ENCODE data around the gene ZNF607.
A peak's percentile ranks its signal among the peaks of the same experiment; 100 is the strongest.
"Not testable (repeated sequence)": the region's sequence is repeated elsewhere in the genome, so short reads cannot be mapped to it uniquely, and the experiment has no call there.

The ZNF607 gene

DNA sequence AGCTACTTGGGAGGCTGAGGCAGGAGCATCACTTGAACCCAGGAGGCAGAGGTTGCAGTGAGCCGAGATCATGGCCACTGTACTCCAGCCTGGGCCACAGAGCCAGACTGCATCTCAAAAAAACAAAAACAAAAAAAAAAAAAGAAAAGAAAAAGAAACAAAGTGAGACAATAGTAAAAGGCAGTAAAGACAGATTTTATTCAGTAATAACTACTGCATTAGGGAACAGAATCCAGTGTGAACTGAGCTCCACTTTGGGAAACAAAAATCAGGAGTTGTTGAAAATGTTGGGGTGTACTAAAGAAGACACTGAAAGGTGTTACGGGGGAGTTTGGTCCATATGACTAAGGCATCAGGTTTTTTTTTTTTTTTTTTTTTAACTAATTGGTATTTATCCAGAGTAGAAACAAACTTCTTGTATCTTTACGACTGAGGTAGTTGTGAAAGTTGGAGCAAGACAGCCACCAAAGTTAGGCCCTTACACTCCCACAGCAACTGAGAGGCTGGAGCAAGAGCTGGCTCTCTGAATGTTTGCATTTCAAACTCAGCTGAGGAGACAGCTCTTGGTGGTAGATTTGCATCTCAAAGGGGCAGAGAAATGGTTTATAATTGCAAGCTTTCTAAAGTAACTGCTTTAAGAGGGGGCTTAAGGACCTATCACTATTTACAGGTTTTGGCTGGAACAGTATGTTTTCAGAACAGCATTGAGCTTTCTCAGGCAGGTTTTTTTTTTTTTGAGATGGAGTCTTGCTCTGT, 24.2 kb downstream of the ZNF607 start:
- Histone ChIP-seq H3K27me3 (ENCODE audit: control insufficient read depth, insufficient read depth, low read length) (peaks cover 27% of the 10 kb centered on the region), H3K9ac (ENCODE audit: low read depth, low read length) (no peak overlapping the region), H3K4me1 (ENCODE audit: control insufficient read depth, insufficient read depth, low read length) (peaks cover 3% of the 10 kb centered on the region), H3K4me3 (ENCODE audit: low read depth, low read length) (no peak overlapping the region), H3K9me3 (ENCODE audit: control insufficient read depth, insufficient read depth, low read length) (no peaks in the 10 kb centered on the region), H3K36me3 (ENCODE audit: control insufficient read depth, insufficient read depth, low read length) (peaks cover 12% of the 10 kb centered on the region)

DNA sequence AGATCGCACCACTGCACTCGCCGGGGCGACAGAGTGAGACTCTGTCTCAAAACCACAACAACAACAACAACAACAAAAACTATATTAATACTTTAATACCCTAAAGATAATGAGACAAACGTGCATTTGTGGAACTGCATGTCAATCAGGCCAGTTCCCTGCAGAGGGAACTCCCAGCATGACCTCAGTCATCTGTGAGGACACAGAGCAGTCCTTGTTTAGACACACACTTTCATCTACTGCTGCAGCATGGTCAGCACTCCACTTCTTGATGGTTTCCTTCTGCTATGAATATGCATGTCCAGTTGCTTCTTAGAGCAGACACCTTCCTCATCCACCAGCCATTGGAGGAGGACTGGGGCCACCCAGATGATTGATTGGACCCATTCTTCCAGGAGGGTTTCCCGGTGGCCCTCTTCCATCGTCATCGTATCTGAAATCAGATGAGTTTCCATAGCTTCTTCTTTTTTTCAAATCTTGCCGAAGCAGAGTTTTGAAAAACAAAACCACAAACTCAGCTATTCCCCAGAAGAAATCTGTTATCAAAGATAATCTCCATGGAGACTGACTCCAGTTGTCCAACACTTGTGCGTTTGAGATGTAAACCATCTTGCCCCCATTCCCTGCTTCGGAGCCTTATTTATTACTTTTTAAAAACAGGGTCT, 26.5 kb downstream of the ZNF607 start:
- H3K27me3 ChIP-seq (ENCODE audit: control insufficient read depth, insufficient read depth, low read length) = peaks cover 27% of the 10 kb centered on the region
- peaks cover 3% of the 10 kb centered on the region for H3K4me1 ChIP-seq (ENCODE audit: control insufficient read depth, insufficient read depth, low read length)
- no peak overlapping the region for H3K9ac ChIP-seq (ENCODE audit: low read depth, low read length)
- peaks cover 5% of the 10 kb centered on the region for H3K36me3 ChIP-seq (ENCODE audit: control insufficient read depth, insufficient read depth, low read length)
- no peak overlapping the region for H3K4me3 ChIP-seq (ENCODE audit: low read depth, low read length)
- no peaks in the 10 kb centered on the region for H3K9me3 ChIP-seq (ENCODE audit: control insufficient read depth, insufficient read depth, low read length)

DNA sequence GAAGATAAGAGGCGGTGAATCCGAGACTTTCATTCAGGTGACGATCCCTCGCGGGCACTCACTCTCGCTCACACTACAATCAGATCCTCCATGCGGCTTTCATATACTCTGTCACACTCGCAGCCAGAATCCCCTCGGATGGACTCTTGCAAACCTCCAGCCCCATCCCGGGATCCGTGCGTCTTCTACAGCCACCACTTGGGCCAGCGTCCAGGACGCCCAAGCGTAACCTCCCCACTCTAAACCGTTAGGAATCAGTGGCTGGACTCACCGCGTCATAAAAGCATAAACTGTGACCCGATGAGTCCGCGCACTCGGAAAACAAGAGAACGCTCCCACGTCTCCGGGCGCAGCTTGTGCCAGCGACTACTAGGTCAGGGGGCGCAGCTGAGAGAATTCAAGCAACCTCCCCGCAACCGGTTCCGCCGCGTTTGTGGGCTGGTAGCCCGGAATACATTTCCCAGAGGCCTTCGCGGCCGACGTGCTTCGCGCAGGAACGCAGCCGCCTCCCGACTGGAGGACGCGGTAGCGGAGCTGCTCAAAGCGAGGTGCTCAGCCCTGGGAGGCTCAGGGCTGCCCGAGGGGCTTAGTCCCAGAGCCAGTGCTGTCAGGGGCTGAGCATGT, 27.6 kb downstream of the ZNF607 start:
- Histone ChIP-seq H3K36me3 (ENCODE audit: control insufficient read depth, insufficient read depth, low read length) (peaks cover 4% of the 10 kb centered on the region), H3K9me3 (ENCODE audit: control insufficient read depth, insufficient read depth, low read length) (no peaks in the 10 kb centered on the region), H3K27me3 (ENCODE audit: control insufficient read depth, insufficient read depth, low read length) (peaks cover 27% of the 10 kb centered on the region), H3K9ac (ENCODE audit: low read depth, low read length) (peak overlapping the region; percentile 81), H3K4me3 (ENCODE audit: low read depth, low read length) (peak overlapping the region; percentile 94), H3K4me1 (ENCODE audit: control insufficient read depth, insufficient read depth, low read length) (peaks cover 3% of the 10 kb centered on the region)

DNA sequence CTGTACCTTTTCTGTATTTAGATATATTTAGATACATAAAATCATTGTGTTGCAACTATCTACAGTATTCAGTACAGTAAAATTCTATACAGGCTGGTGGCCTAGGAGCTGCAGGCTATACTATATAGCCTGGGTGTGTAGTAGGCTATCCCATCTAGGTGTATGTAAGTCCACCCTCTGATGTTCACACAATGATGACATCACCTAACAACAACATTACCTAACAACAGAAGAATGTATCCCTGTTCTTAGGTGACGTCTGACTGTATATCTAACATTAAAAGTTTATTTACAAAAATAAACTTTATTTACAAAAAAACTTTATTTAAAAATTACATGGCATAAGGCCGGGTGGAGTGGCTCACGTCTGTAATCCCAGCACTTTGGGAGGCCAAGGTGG, 36.0 kb downstream of the ZNF607 start:
- Histone ChIP-seq H3K4me1 (ENCODE audit: control insufficient read depth, insufficient read depth, low read length) (no peaks in the 10 kb centered on the region), H3K9ac (ENCODE audit: low read depth, low read length) (no peak overlapping the region), H3K4me3 (ENCODE audit: low read depth, low read length) (no peak overlapping the region), H3K36me3 (ENCODE audit: control insufficient read depth, insufficient read depth, low read length) (no peaks in the 10 kb centered on the region), H3K9me3 (ENCODE audit: control insufficient read depth, insufficient read depth, low read length) (peaks cover 1% of the 10 kb centered on the region), H3K27me3 (ENCODE audit: control insufficient read depth, insufficient read depth, low read length) (no peaks in the 10 kb centered on the region)

DNA sequence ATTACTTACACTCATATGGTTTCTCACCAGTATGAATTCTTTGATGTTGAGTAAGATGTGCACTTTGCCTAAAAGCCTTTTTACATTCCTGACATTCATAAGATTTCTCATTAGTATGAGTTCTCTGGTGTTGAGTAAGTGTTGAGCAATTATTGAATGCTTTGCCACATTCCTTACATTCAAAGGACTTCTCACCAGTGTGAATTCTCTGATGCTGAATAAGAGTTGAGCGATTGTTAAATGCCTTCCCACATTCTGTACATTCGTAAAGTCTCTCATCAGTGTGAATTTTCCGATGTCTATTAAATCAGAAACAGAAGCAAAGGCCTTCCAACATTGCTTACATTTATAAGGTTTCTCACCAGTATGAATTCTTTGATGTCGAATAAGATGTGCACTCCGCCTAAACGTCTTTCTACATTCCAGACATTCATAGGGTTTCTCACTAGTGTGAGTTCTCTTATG, 50.1 kb downstream of the ZNF607 start:
- H3K27me3 ChIP-seq (ENCODE audit: control insufficient read depth, insufficient read depth, low read length) = no peaks in the 10 kb centered on the region
- peaks cover 32% of the 10 kb centered on the region for H3K9me3 ChIP-seq (ENCODE audit: control insufficient read depth, insufficient read depth, low read length)
- no peak overlapping the region for H3K4me3 ChIP-seq (ENCODE audit: low read depth, low read length)
- no peak overlapping the region for H3K9ac ChIP-seq (ENCODE audit: low read depth, low read length)
- H3K4me1 ChIP-seq (ENCODE audit: control insufficient read depth, insufficient read depth, low read length) = no peaks in the 10 kb centered on the region
- H3K36me3 ChIP-seq (ENCODE audit: control insufficient read depth, insufficient read depth, low read length) = no peaks in the 10 kb centered on the region

DNA sequence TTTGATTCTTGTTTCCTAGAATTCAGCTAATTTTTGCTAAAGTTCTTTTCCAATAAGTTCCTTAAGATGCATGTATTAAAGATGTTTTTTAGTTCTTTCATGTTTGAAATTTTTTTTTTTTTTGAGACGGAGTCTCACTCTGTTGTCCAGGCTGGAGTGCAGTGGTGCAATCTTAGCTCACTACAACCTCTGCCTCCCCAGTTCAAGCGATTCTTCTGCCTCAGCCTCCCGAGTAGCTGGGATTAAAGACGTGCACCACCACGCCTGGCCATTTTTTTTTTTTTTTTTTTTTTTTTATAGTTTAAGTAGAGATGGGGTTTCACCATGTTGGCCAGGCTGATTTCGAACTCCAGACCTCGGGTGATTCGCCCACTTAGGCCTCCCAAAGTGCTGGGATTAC, 62.4 kb downstream of the ZNF607 start:
- H3K27me3 ChIP-seq (ENCODE audit: control insufficient read depth, insufficient read depth, low read length) = peaks cover 13% of the 10 kb centered on the region
- H3K4me1 ChIP-seq (ENCODE audit: control insufficient read depth, insufficient read depth, low read length); H3K4me3 ChIP-seq (ENCODE audit: low read depth, low read length); H3K9ac ChIP-seq (ENCODE audit: low read depth, low read length); H3K9me3 ChIP-seq (ENCODE audit: control insufficient read depth, insufficient read depth, low read length); H3K36me3 ChIP-seq (ENCODE audit: control insufficient read depth, insufficient read depth, low read length): not testable (repeated sequence)

DNA sequence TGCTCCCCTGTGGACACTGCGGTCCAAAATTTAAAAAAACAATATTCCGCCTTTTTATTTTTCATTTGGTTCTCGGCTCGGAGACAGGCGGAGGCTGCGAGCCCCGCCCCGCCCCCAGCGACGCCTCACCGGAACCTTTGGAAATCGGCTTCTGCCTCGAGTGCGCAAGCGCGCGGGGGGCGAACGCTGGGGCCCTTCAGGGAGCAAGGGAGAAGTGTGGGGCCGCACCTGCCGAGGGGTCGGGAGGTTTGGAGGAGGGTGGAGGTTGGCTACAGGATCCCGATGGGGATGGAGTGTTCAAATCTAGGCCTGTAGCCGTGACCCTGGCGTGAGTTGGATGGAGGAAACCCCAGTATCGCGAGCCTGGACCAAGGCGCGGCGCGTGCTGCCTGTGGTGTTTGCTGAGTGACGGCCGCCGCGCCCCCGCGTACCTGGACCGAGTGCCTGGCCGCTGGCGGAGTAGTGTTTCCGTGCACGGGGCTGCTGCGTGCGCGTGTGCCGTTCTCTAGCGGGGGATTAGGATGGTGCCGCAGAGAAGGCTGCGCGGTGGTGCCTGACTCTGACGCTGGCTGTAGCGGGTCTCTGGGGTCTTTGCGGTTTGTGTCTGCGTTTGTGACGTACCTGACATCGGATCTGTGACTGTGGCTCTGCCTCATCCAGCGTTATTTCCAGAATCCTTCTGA, 63.7 kb downstream of the ZNF607 start:
- Histone ChIP-seq H3K27me3 (ENCODE audit: control insufficient read depth, insufficient read depth, low read length) (peaks cover 13% of the 10 kb centered on the region), H3K9ac (ENCODE audit: low read depth, low read length) (peak overlapping the region; percentile 29), H3K4me3 (ENCODE audit: low read depth, low read length) (peak overlapping the region; percentile 94), H3K9me3 (ENCODE audit: control insufficient read depth, insufficient read depth, low read length) (no peaks in the 10 kb centered on the region), H3K36me3 (ENCODE audit: control insufficient read depth, insufficient read depth, low read length) (peaks cover 2% of the 10 kb centered on the region), H3K4me1 (ENCODE audit: control insufficient read depth, insufficient read depth, low read length) (peaks cover 4% of the 10 kb centered on the region)

DNA sequence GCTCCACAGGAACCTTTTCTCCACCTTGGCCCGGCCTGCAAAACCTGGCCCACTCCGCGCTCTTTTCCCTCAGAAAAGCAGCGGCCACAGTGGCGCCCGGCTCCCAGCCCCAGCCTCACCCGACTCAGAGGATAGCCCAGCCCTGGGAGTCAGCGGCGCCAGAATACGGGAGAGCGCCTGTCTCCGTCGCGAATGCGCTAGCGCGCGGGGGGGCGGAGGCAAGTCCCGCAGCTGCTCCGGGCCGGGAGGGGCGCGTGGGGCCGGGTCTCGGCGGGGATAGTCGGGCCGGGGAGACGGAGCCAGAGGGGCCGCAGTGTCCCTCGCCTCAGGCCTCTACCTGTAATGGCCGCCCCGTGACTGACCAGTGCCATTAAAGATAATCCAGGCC, 64.3 kb downstream of the ZNF607 start, which contains the start of gene ZFP30:
TSS of gene ZFP30 (minus strand) at position 165 of the 388 bp plus-strand sequence. CDS start 7,643 bp downstream, outside the sequence.
- Histone ChIP-seq H3K4me1 (ENCODE audit: control insufficient read depth, insufficient read depth, low read length) (peaks cover 4% of the 10 kb centered on the region), H3K9me3 (ENCODE audit: control insufficient read depth, insufficient read depth, low read length) (no peaks in the 10 kb centered on the region), H3K27me3 (ENCODE audit: control insufficient read depth, insufficient read depth, low read length) (peaks cover 13% of the 10 kb centered on the region), H3K9ac (ENCODE audit: low read depth, low read length) (peak within 1 kb of the TSS; percentile 81), H3K36me3 (ENCODE audit: control insufficient read depth, insufficient read depth, low read length) (peaks cover 2% of the 10 kb centered on the region), H3K4me3 (ENCODE audit: low read depth, low read length) (peak within 1 kb of the TSS; percentile 94)

DNA sequence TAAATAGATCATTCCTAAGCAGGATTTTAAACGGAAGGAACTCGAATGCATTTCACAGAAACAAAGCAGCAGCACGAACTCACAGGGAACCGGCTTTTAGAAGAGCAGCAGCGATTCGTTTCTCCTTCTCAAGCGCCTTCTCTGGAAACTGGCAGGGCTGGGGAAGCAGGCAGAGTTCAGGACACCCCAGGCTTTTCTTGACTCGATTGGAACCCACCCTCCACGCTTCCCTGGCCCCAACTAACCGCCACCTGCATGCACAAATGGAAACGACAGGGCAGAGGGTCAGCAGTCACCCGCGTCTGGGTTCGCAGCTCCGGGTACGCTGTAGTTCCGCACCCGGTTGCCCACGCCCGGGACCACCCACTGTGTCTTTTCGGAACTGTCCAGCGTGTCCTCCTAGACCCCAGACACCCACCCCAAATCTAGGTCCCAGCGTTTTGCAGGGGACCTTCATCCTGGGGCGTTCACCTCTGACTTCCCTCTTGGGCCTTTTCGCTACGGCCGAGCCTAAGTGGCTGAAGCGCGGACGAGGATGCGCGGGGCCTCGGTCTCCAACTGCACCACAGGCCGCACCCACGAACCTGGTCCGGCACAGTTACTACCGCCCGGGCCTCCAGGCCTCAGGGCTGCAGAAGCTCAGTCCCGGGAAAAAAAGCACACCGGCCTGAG, 64.8 kb downstream of the ZNF607 start:
- Histone ChIP-seq H3K4me1 (ENCODE audit: control insufficient read depth, insufficient read depth, low read length) (peaks cover 4% of the 10 kb centered on the region), H3K9me3 (ENCODE audit: control insufficient read depth, insufficient read depth, low read length) (no peaks in the 10 kb centered on the region), H3K4me3 (ENCODE audit: low read depth, low read length) (peak overlapping the region; percentile 94), H3K36me3 (ENCODE audit: control insufficient read depth, insufficient read depth, low read length) (peaks cover 2% of the 10 kb centered on the region), H3K9ac (ENCODE audit: low read depth, low read length) (peak overlapping the region; percentile 81), H3K27me3 (ENCODE audit: control insufficient read depth, insufficient read depth, low read length) (peaks cover 13% of the 10 kb centered on the region)

DNA sequence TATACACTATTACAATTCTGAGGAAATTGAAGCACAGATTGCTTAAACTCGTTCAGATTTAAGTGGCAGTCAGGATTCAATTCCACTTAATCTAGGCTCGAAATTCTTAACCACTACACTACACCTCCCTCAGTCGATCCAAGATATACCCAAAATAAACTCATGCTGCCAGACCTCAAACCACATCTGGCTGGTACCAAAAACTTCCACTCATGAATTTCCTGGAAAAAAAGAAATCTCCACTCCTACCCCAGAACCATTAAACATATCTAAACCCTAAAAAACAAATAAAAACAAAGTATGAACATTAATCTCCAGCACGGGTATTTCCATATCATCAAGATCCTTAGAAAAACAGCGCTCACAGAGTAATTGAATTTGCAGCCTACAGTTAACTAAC, 65.4 kb downstream of the ZNF607 start:
- Histone ChIP-seq H3K36me3 (ENCODE audit: control insufficient read depth, insufficient read depth, low read length) (peaks cover 2% of the 10 kb centered on the region), H3K9me3 (ENCODE audit: control insufficient read depth, insufficient read depth, low read length) (no peaks in the 10 kb centered on the region), H3K27me3 (ENCODE audit: control insufficient read depth, insufficient read depth, low read length) (peaks cover 13% of the 10 kb centered on the region), H3K4me1 (ENCODE audit: control insufficient read depth, insufficient read depth, low read length) (peaks cover 4% of the 10 kb centered on the region), H3K9ac (ENCODE audit: low read depth, low read length) (no peak overlapping the region), H3K4me3 (ENCODE audit: low read depth, low read length) (peak overlapping the region; percentile 94)

Data from iPS-15b (cell line).